ENCODE results near the gene PCBD2.
A peak's percentile ranks its signal among the peaks of the same experiment; 100 is the strongest.
"Not testable (repeated sequence)": the region's sequence is repeated elsewhere in the genome, so short reads cannot be mapped to it uniquely, and the experiment has no call there.

The PCBD2 gene

DNA sequence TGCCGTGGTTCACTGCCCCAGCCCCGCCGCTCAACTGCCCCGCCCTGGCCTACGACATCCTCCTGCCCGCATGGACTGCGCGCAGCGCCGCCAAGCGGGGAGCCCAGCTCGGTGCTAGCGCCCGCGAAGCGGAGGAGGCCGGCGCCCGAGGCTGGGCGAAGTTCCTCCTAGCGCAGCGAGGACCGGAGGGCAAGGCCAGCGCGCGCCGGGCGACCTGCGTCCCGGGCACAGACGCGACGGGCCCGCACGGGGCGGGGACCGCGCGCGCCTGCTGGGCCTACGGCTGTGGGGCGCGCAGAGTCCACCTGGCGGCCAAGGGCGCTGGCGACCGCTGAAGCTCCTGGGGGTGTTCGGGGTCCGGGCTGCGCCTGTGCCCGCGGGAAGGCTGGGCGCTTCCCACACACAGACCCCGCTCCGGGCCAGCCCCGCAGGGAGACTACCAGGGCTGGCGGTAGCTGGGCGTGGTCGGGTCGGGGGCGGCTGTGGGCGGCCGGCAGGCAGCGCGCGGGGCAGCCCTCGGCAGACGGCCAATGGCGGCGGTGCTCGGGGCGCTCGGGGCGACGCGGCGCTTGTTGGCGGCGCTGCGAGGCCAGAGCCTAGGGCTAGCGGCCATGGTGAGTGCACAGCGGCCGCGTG, at the start of gene PCBD2:
PCBD2 (plus strand) TSS at position 522 of the 636 bp plus-strand sequence; CDS start at position 531, 9 bp downstream.
- peak; percentile 87 for DNase-seq

DNA sequence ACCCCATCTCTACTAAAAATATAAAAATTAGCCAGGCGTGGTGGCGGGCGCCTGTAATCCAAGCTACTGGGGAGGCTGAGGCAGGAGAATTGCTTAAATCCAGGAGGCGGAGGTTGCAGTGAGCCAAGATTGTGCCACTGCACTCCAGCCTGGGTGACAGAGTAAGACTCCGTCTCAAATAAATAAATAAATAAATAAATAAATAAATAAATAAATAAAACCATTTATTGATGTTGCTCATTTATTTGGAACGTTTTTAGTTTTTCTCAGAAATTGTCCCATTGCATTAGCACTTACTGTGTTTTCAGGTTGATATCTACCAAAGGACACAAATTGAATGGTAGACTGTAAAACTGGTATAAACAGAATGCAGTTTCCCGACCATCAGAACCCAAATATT, 48.5 kb upstream of the PCBD2 start:
- DNase-seq = not testable (repeated sequence)

DNA sequence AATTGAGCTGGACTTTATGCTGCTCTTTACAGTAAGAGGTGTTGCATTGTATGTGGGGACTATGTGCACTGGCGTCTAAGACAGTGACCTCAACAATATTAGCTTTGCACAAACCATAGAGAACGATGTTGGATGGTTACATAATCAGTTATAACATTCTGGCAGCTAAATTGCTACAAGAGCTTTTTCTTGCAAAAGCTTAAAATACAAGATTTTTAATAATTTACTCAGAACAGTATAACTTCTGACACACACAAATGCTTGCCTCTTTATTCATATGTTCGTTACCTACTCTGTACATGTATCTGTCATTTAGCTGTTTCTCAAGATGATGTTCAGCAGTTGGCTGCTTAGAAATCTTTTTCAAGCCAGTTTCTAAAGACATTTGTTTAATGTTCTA, 47.5 kb upstream of the PCBD2 start:
- no peak for DNase-seq

DNA sequence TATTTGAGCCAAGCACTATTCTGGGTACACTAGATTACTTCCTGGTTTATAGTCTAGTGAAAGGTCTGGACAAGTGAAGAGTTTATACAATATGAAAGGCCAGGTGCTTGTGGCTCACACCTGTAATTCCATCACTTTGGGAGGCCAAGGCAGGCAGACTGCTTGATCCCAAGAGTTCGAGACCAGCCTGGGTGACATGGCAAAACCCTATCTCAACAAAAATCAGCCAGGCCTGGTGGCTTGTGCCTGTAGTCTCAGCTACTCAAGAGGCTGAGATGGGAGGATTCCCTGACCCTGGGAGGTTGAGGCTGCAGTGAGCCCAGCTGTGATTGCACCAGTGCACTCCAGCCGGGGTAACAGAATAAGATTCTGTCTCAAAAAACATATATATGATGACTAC, 40.2 kb upstream of the PCBD2 start:
- DNase-seq = no peak

DNA sequence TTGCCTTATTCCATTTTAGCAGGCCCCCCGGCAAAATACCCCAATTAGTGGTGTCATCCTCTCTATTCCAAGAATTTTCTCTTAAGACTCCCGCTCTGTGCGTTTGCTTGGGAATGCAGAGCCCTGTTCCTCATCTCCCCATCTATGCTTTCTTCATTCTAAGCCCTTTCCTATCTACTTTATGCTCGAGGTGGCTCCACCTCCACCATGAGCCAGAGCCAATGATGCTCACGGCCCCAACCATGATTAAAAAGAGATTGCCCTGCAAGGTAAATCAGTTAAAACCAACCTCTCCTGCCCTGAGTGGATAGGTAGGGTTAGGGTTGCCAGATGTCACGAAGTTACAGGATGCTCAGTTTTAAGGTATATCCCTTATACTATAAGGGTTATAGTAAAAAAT, 31.4 kb upstream of the PCBD2 start:
- DNase-seq = no peak

DNA sequence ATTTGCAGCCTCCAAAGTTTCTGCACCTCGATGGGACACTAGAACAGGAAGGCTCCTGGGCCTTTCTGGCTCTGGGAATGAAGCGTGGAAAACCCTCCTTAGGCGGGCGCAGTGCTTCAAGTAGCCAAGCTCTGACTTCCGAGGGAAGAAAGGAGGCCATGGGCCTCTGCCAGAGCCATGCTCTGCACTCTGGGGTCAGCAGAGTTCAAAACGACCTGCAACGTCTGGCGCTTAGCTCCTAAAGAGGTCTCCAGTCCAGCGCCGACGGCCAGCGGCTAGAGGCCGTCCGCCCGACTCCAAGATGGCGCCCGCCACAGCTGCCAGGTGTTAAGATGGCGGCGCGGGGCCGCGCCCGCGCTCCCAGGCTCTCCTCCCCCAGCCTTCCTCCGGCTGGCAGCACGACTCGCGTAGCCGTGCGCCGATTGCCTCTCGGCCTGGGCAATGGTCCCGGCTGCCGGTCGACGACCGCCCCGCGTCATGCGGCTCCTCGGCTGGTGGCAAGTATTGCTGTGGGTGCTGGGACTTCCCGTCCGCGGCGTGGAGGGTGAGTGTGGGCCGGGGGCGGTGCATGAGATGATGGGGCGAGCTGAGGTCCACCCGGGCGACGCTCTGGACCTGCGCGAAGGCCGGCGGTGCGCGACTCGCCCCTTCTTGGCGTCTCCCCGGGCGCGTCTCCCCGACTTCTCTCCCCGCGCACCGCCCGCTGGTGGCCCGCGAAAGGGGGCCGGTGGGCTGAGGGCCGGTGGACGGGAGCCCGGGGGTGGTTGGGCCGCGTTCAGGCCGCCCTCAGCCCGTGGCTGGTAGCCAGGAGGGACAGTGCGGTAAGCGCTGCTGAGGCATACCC, 30.7 kb upstream of the PCBD2 start, which contains the start of gene TXNDC15:
TXNDC15 (plus strand) TSS at position 385 of the 844 bp plus-strand sequence; CDS start at position 442, 57 bp downstream.
- peak; percentile 75 for DNase-seq

DNA sequence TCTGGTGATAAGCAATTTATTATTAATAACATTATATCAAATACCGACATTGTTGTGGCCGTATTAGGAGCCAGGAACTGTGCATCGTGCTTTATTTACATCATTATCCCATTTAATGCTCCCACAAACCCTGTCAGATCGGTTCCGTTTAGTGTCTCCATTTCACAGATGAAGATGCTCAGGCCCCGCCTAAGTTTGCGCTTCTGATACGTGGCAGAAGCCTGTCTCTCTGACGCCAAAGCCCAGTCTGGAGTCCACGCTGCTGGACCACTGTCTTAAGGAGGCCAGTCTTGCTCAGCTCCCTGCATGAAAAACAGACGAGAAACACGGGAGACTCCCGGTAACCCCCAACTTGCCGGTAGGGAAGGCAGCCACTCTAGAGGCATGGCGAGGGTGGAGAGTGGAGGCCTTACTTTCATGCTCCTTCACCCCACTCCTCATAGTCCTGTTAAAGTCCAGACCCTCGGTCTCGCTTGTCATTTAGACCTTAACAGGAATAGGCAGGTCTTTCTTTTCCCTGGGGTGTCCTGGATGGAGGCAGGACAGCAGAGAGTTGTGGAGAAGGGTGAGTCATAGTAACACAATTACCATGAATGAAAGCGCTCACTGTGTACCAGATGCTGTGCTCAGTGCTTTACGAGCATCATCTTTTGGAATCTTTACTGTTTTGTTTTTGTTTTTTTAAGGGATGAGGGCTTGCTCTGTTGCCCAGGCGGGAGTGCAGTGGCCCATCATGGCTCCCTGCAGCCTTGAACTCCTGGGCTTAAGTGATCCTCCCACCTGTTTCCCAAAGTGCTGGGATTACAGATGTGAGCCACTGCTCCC, 29.9 kb upstream of the PCBD2 start:
- peak; percentile 36 for DNase-seq

DNA sequence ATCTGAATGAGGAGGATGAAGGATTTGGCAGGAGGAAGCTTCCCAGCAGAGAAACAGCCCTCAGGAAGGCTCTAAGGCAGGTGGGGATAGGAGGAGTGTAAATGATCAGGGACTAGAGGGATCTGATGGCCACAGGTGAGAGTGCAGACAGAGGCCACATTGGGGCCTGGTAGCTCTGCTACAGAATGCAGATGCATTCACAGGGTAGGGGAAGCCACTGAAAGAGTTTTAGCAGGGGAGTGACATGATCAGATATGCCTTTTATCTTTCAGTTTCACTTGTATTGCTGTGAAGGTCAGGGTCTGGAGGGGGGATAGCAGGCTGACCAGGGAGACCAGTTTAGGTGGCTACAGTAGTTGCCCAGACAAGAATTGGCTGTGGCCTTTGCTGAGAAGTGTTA, 27.8 kb upstream of the PCBD2 start:
- no peak for DNase-seq

DNA sequence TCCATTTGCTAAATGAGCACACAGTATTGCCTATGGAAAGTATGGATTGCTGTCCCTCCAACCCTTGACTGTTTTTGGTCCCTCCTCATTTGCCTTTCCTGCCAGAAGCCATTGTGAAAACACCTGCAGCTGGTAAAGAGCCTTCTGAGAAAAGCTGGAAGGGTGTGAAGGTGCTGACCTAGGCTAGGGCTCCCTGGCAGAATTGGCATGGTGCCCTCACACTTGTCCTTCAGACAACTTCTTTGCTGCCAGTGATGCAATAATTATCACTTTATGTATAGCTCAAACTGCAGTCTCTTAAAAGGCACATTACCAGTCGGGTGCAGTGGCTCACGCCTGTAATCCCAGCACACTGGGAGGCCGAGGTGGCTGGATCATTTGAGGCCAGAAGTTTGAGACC, 26.5 kb upstream of the PCBD2 start:
- no peak for DNase-seq

DNA sequence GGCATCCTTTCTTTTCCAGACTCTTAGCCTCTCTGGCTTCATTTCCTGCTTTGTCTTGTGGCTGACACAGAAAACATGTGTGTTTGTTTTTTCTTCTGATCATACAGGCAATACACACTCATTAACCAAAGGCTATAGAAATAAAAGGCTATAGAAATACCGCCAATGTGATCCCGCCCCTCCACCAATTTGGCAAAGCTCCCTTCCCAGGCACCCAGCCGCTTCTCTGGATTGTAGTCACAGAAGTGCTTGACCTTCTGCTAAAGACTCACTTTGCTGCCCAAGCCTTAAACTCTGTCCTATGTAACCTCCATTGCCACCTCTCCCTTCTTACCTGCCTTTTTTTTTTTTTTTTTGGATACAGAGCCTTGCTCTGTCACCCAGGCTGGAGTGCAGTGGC, 25.5 kb upstream of the PCBD2 start:
- no peak for DNase-seq

DNA sequence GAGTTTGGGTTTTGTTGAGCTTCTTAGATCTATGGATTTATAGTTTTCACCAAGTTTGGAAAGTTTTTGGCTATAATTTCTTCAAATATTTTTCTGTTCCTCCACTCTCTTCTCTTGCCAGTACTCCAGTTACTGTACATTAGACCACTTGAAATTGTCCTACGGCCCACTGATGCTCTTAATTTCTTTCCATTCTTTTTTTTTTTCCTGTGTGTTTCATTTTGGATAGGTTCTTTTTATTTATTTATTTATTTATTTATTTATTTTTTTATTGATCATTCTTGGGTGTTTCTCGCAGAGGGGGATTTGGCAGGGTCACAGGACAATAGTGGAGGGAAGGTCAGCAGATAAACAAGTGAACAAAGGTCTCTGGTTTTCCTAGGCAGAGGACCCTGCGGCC, 24.0 kb upstream of the PCBD2 start:
- DNase-seq = not testable (repeated sequence)

DNA sequence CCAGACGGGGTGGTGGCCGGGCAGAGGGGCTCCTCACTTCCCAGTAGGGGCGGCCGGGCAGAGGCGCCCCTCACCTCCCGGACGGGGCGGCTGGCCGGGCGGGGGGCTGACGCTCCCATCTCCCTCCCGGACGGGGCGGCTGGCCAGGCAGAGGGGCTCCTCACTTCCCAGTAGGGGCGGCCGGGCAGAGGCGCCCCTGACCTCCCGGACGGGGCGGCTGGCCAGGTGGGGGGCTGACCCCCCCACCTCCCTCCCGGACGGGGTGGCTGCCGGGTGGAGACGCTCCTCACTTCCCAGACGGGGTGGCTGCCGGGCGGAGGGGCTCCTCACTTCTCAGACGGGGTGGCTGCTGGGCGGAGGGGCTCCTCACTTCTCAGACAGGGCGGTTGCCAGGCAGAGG, 23.2 kb upstream of the PCBD2 start:
- not testable (repeated sequence) for DNase-seq

DNA sequence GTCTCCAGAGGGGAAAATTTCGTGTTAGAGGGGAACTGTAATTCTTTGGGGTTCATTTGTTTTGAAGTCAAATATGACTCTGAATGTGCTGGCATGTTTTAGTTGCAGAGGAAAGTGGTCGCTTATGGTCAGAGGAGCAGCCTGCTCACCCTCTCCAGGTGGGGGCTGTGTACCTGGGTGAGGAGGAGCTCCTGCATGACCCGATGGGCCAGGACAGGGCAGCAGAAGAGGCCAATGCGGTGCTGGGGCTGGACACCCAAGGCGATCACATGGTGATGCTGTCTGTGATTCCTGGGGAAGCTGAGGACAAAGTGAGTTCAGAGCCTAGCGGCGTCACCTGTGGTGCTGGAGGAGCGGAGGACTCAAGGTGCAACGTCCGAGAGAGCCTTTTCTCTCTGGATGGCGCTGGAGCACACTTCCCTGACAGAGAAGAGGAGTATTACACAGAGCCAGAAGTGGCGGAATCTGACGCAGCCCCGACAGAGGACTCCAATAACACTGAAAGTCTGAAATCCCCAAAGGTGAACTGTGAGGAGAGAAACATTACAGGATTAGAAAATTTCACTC, 17.3 kb upstream of the PCBD2 start:
- DNase-seq = no peak

DNA sequence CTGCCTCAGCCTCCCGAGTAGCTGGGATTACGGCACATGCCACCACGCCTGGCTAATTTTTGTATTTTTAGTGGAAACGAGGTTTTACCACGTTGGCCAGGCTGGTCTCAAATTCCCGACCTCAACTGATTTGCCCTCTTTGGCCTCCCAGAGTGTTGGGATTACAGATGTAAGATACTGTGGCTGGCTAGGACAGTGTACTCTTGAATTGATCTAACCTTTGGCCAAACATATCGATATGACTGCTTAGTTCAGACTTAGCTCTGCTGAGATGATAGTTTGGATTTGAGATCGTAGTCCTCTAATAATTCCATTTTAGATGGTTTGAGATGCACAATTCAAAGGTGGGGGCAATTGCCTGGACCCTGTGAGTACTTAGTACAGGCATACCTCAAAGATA, 15.6 kb upstream of the PCBD2 start:
- DNase-seq = no peak

DNA sequence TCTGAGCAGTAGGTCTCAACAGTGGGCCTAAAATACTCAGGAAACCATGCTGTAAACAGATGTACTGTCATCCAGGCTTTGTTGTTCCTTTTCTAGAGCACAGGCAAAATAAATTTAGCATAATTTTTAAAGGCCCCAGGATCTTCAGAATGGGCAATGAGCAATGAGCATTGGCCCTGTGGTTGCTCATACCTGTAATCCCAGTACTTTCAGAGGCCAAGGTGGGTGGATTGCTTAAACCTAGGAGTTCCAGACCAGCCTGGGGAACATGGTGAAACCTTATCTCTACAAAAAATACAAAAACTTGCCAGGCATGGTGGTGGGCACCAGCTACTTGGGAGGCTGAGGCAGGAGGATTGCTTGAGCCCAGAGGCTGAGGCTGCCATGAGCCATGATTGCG, 13.5 kb upstream of the PCBD2 start:
- DNase-seq = no peak

DNA sequence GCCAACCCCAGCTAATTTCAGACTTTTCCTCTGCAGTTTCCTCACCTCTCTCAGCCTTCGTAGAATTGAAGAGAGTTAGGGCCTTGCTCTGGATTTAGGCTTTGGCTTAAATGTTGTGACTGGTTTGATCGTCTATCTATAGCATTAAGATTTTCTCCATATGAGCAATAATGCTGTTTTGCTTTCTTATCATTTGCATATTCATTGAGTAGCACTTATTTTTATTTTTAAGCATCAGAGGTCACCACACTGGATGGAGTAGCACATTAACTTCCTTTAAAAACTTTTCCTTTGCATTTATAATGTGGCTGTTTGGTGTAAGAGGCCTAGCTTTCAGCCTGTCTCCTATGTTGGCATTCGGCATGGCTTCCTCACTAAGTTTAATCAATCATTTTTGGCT, 12.6 kb upstream of the PCBD2 start:
- DNase-seq = no peak

DNA sequence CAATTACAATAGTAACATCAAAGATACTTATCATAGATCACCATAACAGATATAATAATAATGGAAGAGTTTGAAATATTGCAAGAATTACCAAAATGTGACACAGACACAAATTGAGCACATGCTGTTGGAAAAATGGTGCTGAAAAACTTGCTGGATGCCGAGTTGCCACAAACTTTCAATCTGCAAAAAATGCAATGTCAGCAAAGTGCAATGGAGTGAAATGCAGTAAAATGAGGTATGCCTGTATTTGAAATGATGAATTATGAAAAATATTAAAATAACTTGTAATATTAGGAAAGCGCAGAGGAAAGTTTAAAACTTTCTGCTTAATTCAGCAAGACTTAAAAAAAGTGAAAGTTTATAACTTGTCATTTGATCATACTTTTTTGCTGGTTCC, 12.0 kb upstream of the PCBD2 start:
- no peak for DNase-seq

DNA sequence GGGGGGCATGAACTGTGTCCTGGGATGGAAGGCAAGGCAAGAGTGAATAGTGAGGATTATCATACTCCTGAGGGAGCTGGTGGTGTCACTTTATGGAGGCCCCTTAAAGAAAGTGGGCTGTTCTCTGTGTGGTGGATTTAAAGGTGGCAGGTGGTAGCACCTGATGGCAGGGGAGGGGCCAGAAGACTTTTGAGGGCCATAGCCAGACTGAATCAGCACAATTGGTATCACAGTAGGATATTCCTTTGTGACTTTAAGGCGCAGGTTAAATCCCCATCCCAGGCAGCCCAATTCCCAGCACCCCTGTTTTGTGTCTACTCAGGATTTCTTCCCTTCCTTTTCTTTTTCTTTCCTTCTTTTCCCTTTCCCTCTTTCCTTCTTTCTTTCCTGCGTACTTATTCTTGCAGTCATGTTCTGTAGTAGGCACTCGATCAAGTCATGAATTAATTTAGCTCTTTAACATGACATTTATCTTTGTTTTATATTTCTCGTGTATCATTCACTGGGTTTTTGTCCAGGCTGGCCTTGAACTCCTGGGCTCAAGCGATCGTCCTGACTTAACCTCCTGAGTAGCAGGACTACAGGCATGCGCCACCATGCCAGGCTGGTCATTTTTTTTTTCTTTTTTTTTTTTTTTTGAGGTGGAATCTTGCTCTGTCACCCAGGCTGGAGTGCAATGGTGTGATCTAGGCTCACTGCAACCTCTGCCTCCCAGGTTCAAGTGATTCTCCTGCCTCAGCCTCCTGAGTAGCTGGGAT, 11.0 kb upstream of the PCBD2 start:
- no peak for DNase-seq

DNA sequence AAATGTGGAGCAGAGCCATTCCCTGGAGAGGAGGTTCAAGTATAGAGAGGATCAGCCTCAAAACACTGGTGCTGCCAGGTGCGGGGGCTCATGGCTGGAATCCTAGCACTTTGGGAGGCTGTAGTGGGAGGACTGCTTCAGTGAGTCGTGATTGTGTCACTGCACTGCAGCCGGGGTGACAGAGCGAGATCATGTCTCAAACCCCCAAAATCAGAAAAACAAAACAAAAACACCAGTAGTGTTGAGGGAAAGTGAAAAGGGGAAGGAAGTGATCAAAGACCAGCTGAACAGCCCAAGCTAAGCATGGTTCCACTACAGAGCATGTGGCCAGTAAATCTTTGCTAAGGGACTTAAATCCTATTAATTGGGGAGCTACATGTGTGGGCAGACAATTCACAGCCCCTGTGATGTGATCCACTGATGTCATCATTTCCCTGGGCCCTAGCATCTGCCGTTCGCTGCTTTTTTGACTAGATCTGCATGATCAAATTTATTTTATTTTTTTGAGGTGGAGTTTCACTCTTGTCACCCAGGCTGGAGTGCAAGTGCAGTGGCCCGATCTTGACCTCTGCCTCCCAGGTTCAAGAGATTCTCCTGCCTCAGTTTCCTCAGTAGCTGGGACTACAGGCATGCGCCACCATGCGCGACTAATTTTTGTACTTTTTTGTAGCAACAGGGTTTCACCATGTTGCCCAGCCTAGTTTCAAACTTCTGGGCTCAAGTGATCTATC, 2.7 kb upstream of the PCBD2 start:
- no peak for DNase-seq

DNA sequence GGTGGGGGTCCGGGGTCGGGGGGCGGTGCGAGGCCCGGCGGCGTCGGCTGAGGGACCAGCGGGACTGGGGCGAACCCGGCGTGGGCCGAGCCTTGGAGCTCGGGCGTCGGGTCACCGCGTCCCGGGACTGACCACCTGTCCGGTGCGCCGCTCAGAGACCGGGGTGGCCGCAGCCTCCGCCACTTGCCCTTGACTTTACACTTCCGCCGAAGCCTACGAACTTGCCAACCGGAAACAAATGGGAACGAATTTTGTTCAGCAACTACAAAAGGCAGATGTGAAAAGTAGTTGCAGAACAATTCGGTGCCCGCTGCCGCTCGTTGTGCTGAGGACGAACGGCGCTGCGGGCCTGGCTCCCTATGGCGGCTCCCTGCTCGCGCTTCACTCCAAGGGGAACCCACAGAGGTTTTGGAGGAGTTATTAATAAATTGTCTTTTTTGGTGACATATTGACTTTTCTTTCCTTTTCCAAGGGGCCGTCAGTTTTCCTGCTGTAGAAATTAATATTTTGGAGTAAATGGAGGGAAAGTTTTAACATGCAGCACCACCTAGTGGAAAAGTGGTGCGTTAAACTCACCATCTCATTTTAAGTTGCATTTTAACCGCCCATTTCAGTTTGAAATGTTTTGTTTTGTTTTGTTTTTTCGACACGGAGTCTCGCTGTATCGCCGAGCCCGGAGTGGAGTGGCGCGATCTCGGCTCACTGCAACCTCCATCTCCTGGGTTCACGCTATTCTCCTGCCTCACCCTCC, 490 bp downstream of the PCBD2 start:
- no peak for DNase-seq

DNA sequence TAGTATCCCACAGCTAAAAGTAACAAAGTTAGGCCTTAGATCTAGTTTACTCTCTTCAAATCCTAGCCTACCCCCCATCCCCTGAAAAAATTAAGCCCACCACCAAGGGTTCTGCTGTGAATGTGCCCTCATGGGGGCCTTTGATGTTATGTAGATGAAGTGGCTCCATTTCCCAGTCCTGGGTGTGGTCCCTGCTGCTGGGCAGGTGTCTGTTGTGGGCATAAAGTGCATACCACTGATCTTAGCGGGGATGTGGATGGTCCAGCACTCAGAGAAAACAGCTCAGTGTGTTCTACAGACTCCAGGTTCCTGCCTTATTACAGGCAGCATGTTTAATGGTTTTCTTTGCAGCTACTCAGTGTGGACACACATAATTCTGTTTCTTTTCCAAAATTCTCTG, 1.9 kb downstream of the PCBD2 start:
- DNase-seq = no peak

Measured in NK-92 treated with Interleukin-12 subunit alpha and Interleukin-12 subunit beta, amount 100 ng/mL, for 24 hours (cell line).